Right atrium auricular region (tissue), 2 donors: ENCODE data around the gene DEXI. TPM values are rescaled to one million over a fixed set of nuclear protein-coding genes. Genes with fewer than 3 reads are reported as not detected.

Source experiments
- DNase-seq: peaks from one replicate; pipeline ENCODE4 v3.0.0-alpha.2; 2019; ENCODE audit warnings: low spot score
- H3K27ac ChIP-seq, 2 donors: fragments of 200-600 bp; sonication (generic); 1 replicate in 1 of 2; 2 replicates in 1 of 2; pipeline ENCODE4 v1.5.1; 2016 to 2019
- H3K27me3 ChIP-seq, 2 donors: fragments of 200-600 bp; sonication (generic); one replicate each; pipeline versions ENCODE4 v1.5.1 to v1.6.0; 2017 to 2019
- H3K36me3 ChIP-seq: fragments of 200-600 bp; sonication (generic); one replicate; pipeline ENCODE4 v1.5.1; 2016
- H3K4me1 ChIP-seq, 2 donors: fragments of 200-600 bp; sonication (generic); one replicate each; pipeline versions ENCODE4 v1.5.1 to v1.6.0; 2017 to 2019
- H3K4me3 ChIP-seq, 2 donors: fragments of 200-600 bp; sonication (generic); 1 replicate in 1 of 2; 2 replicates in 1 of 2; pipeline ENCODE4 v1.5.1; 2017 to 2019; ENCODE audit warnings: mild to moderate bottlenecking in 1 of 2, moderate library complexity in 1 of 2
- H3K9me3 ChIP-seq, 2 donors: fragments of 200-600 bp; sonication (generic); one replicate each; pipeline ENCODE4 v1.5.1; 2019
- CTCF ChIP-seq, 2 donors: fragments of 200-600 bp; sonication (generic); IDR thresholded peaks; one replicate each; pipeline ENCODE4 v1.5.1; 2019; ENCODE audit warnings: antibody characterized with exemption in 2 of 2
- total RNA-seq, 2 donors: library from RNA; depleted of rRNA; stranded (reverse); fragments of >200 nt; gene quantifications; one replicate each; pipeline ENCODE4 v1.1.0, GENCODE V29; 2016

DEXI gene
- total RNA-seq, 2 donors from 2014 or later = 129 to 164 TPM

- no peak for DNase-seq
- Histone ChIP-seq H3K27me3 (no peaks in the 10 kb centered on the region), H3K27ac (peak overlapping the region; percentile 30 to 59), H3K4me3 (peak overlapping the region; percentile 39 to 59), H3K4me1 (peaks cover 0 to 19% of the 10 kb centered on the region in 2 donors), H3K9me3 (no peaks in the 10 kb centered on the region), H3K36me3 (no peaks in the 10 kb centered on the region)
- no peak for TF ChIP-seq CTCF (IDR thresholded peaks at IDR 0.05)
Measured at GRCh38 chr16:10879681-10880589, 62.3 kb downstream of the DEXI start.

Other genes starting within 250 kb of the DEXI start
- not detected for gene TEKT5, start 247.5 kb downstream of the DEXI start, total RNA-seq
- gene NUBP1, start 198.6 kb downstream of the DEXI start, total RNA-seq = 10 to 100 TPM; 37.5 to 45.9 TPM
- gene TVP23A, start 123.7 kb downstream of the DEXI start, total RNA-seq = under 1 TPM; 0.30 to 0.83 TPM
- gene CIITA, start 65.3 kb downstream of the DEXI start, total RNA-seq = 1 to 10 TPM; 3.2 to 3.4 TPM
- 10 to 100 TPM; 24.1 to 49.0 TPM for gene CLEC16A, start 2.1 kb upstream of the DEXI start, total RNA-seq